CD4-positive, alpha-beta T cell (primary cell): ENCODE measurements around the gene HSPB2. TPM values are rescaled to one million over a fixed set of nuclear protein-coding genes. Genes with fewer than 3 reads are reported as not detected.

Source experiments
- ATAC-seq: fragments of 200-7000 bp; cut with Tn5 transposase; one replicate; pipeline ENCODE4 v1.10.0; 2022; ENCODE audit warnings: mild to moderate bottlenecking; ENCODE audit not compliant: poor library complexity
- CTCF ChIA-PET: fragments of 350-600 bp; sonication (Branson Sonifier 250); formaldehyde crosslinking; loops from one replicate; lab custom pipeline; 2021; ENCODE audit warnings: antibody characterized with exemption, inconsistent platforms; lab: Charles Lee
- POLR2A ChIA-PET: fragments of 350-600 bp; sonication (Branson Sonifier 250); formaldehyde crosslinking; loops from one replicate; lab custom pipeline; 2021; ENCODE audit warnings: antibody characterized with exemption, inconsistent platforms; lab: Charles Lee
- DNase-seq, 14 experiments: peaks; one replicate each; pipeline ENCODE4 v3.0.0-alpha.2; 2013 to 2020; ENCODE audit warnings: mixed read lengths in 2 of 14
- H3K27ac ChIP-seq, 2 donors: one replicate each; pipeline versions ENCODE4 v1.5.1 to v1.7.0; 2013; ENCODE audit warnings: low read length in 2 of 2, low read depth in 1 of 2, mild to moderate bottlenecking in 1 of 2
- H3K27me3 ChIP-seq, 2 experiments: 1 replicate in 1 of 2; 2 replicates in 1 of 2; pipeline versions ENCODE4 v1.6.1 to v1.7.0; 2013; ENCODE audit warnings: low read length in 2 of 2, control low read depth in 1 of 2, mild to moderate bottlenecking in 1 of 2, moderate library complexity in 1 of 2; ENCODE audit not compliant: insufficient read depth in 2 of 2, control insufficient read depth in 1 of 2
- H3K36me3 ChIP-seq: one replicate; pipeline ENCODE4 v1.6.1; 2013; ENCODE audit warnings: low read length, control low read depth; ENCODE audit not compliant: insufficient read depth
- H3K4me1 ChIP-seq: one replicate; pipeline ENCODE4 v1.6.1; 2013; ENCODE audit warnings: low read length, control low read depth; ENCODE audit not compliant: insufficient read depth
- H3K4me3 ChIP-seq: one replicate; pipeline ENCODE4 v1.5.1; 2013; ENCODE audit warnings: mild to moderate bottlenecking, low read length, moderate library complexity
- H3K9me3 ChIP-seq, 2 experiments: 1 replicate in 1 of 2; 2 replicates in 1 of 2; pipeline versions ENCODE4 v1.6.1 to v1.7.0; 2013; ENCODE audit warnings: low read length in 2 of 2, mild to moderate bottlenecking in 2 of 2, control low read depth in 1 of 2, moderate library complexity in 1 of 2; ENCODE audit not compliant: control insufficient read depth in 1 of 2, insufficient read depth in 1 of 2
- H3K27ac Mint-ChIP-seq: one replicate; pipeline ENCODE4 v1.8.0; 2020; ENCODE audit warnings: mixed read lengths
- H3K27me3 Mint-ChIP-seq: one replicate; pipeline ENCODE4 v1.8.0; 2021; ENCODE audit warnings: mixed read lengths
- H3K36me3 Mint-ChIP-seq: one replicate; pipeline ENCODE4 v1.8.0; 2021; ENCODE audit warnings: low read depth, mixed read lengths
- H3K4me1 Mint-ChIP-seq: one replicate; pipeline ENCODE4 v1.8.0; 2021; ENCODE audit warnings: low read depth, mixed read lengths
- H3K4me3 Mint-ChIP-seq: one replicate; pipeline ENCODE4 v1.8.0; 2020; ENCODE audit warnings: mild to moderate bottlenecking, mixed read lengths
- H3K9me3 Mint-ChIP-seq: one replicate; pipeline ENCODE4 v1.8.0; 2020; ENCODE audit warnings: mixed read lengths
- CTCF ChIP-seq: fragments of 200-600 bp; IDR thresholded peaks from one replicate; pipeline ENCODE4 v1.8.0; 2022; ENCODE audit warnings: antibody characterized with exemption, mild to moderate bottlenecking
- intact Hi-C, 2 experiments: fragments of 100-400 bp; cut with DNase I in 1 of 2; cut with micrococcal nuclease in 1 of 2; formaldehyde crosslinking; loops; one replicate each; pipeline versions ENCODE4 v1.15.1 to v1.9.0; 2023 to 2025; cut with DNase I, micrococcal nuclease
- total RNA-seq, 174 experiments: library from RNA in 2 of 174; stranded (reverse) in 2 of 174; gene quantifications; one replicate each; pipeline ENCODE4 v1.2.3 and lab custom pipeline; 2021 to 2026

HSPB2 gene
- total RNA-seq, 2 experiments from 2014 or later = not detected

- TF ChIP-seq CTCF = no peak
- H3K27me3 Mint-ChIP-seq = peaks cover 61% of the 10 kb centered on the region
- ATAC-seq = no peak
Observed at GRCh38 chr11:111910676-111911562, 1.6 kb upstream of the HSPB2 start.

GRCh38 chr11:111911563-111912401 is 752 bp upstream of the HSPB2 start, which contains the start of gene CRYAB:
TSS of gene CRYAB (minus strand) at chr11:111911770. CDS start at chr11:111911724, 46 bp downstream.
- H3K27me3 ChIP-seq = peaks cover 32 to 39% of the 10 kb centered on the region in 2 experiments
- ChIA-PET POLR2A (no interaction called here), CTCF (no interaction called here)
- H3K27ac ChIP-seq = no peak within 1 kb of the TSS
- Mint-ChIP-seq H3K9me3 (no peaks in the 10 kb centered on the region), H3K27me3 (peaks cover 68% of the 10 kb centered on the region), H3K4me3 (no peak within 1 kb of the TSS), H3K27ac (no peak within 1 kb of the TSS), H3K4me1 (no peaks in the 10 kb centered on the region), H3K36me3 (no peaks in the 10 kb centered on the region)
- intact Hi-C loops = no loop called here
- H3K36me3 ChIP-seq = no peaks in the 10 kb centered on the region
- H3K4me3 ChIP-seq = no peak within 1 kb of the TSS
- DNase-seq = no peak
- ATAC-seq = no peak
- H3K4me1 ChIP-seq = no peaks in the 10 kb centered on the region
- no peak for TF ChIP-seq CTCF
- peaks cover 0 to 7% of the 10 kb centered on the region in 2 experiments for H3K9me3 ChIP-seq

More at GRCh38 chr11:111910676-111911562, 1.6 kb upstream of the HSPB2 start:
- no peak overlapping the region for H3K27ac ChIP-seq
- no peaks in the 10 kb centered on the region for H3K4me1 ChIP-seq
- CTCF ChIA-PET = no interaction called here
- H3K4me3 ChIP-seq = no peak overlapping the region
- H3K27ac Mint-ChIP-seq = no peak overlapping the region
- peaks cover 0 to 7% of the 10 kb centered on the region in 2 experiments for H3K9me3 ChIP-seq
- peaks cover 29 to 34% of the 10 kb centered on the region in 2 experiments for H3K27me3 ChIP-seq
- H3K4me3 Mint-ChIP-seq = no peak overlapping the region
- H3K4me1 Mint-ChIP-seq = no peaks in the 10 kb centered on the region
- H3K9me3 Mint-ChIP-seq = no peaks in the 10 kb centered on the region
- POLR2A ChIA-PET = no interaction called here
- no peaks in the 10 kb centered on the region for H3K36me3 Mint-ChIP-seq
- no peaks in the 10 kb centered on the region for H3K36me3 ChIP-seq
- DNase-seq = no peak
- intact Hi-C loops = no loop called here

- Mint-ChIP-seq H3K27me3 (peaks cover 74% of the 10 kb centered on the region), H3K27ac (no peak overlapping the region), H3K4me3 (no peak overlapping the region), H3K9me3 (no peaks in the 10 kb centered on the region), H3K4me1 (no peaks in the 10 kb centered on the region), H3K36me3 (no peaks in the 10 kb centered on the region)
- POLR2A ChIA-PET = no interaction called here
- Histone ChIP-seq H3K9me3 (peaks cover 0 to 7% of the 10 kb centered on the region in 2 experiments), H3K4me3 (no peak overlapping the region), H3K27ac (no peak overlapping the region), H3K27me3 (peaks cover 32 to 39% of the 10 kb centered on the region in 2 experiments), H3K36me3 (no peaks in the 10 kb centered on the region), H3K4me1 (no peaks in the 10 kb centered on the region)
- DNase-seq = no peak
- CTCF ChIA-PET = no interaction called here
- intact Hi-C loops = no loop called here
- TF ChIP-seq CTCF = no peak
- no peak for ATAC-seq
Observed at GRCh38 chr11:111913031-111913861, 712 bp downstream of the HSPB2 start.
